ENCODE measurements around the gene IFT122.
"Not testable (repeated sequence)": the region's sequence is repeated elsewhere in the genome, so short reads cannot be mapped to it uniquely, and the experiment has no call there.

Gene IFT122

DNA sequence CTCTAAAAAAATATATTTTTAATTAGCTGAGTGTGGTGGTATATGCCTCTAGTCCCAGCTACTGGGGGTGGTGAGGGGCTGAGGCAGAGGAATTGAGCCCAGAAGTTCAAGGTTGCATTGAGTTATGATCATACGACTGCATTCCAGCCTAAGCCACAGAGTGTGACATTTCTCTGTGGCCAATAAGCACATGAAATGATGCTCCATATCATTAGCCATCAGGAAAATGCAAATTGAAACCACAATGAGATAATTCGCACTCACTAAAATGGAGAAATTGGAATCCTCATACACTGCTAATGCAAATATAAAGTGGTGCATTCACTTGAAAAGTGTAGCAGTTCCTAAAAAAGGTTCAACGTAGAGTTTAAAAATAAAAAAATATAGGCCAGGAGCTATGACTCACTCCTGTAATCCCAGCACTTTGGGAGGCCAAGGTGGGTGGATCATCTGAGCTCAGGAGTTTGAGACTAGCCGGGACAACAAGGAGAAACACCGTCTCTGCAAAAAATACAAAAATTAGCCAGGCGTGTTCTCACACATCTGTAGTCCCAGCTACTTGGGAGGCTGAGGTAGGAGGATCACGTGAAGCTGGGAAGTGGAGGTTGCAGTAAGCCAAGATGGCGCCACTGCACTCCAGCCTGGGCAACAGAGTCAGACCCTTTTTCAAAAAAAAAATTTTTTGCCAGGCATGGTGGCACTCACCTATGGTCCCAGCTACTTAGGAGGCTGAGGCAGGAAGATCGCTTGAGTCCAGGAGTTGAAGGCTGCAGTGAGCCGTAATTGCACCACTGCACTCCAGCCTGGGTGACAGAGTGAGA is 35.2 kb downstream of the IFT122 start:
- no peak for DNase-seq (ENCODE audit: low spot score)

DNA sequence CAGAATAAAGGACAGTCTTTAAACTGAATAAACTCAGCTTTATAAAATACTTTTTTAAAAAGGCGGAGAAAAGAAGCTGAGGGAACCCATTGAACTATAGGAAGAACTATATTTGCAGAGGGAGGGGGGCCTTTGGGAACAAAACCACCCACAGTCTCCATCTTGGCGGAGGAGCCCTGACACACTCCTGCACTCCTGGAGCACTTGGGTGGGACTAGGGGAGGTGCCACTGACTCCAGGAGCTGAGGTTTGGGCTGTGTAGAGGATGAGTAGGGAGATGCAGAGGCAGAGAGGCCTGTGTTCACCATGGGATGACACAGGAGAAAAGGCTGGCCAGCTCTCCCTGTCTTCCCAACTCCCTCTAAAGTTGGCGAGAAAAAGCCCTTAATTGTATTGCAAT is 35.8 kb downstream of the IFT122 start:
- no peak for DNase-seq (ENCODE audit: low spot score)

DNA sequence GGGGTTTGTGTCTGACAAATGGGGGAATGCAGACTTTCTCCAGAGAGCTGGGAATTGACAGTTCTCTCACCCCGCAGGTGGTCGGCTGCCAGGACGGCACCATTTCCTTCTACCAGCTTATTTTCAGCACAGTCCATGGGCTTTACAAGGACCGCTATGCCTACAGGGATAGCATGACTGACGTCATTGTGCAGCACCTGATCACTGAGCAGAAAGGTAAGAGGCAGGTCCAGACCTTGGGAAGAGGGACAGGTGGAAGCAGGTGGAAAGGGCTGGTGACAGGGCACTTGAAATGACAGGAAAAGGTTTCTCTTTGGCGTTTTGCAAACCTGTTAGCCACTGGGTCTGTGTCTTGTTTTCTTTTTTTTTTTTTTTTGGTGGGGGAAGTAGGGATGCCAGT is 36.6 kb downstream of the IFT122 start:
- DNase-seq (ENCODE audit: low spot score) = no peak

DNA sequence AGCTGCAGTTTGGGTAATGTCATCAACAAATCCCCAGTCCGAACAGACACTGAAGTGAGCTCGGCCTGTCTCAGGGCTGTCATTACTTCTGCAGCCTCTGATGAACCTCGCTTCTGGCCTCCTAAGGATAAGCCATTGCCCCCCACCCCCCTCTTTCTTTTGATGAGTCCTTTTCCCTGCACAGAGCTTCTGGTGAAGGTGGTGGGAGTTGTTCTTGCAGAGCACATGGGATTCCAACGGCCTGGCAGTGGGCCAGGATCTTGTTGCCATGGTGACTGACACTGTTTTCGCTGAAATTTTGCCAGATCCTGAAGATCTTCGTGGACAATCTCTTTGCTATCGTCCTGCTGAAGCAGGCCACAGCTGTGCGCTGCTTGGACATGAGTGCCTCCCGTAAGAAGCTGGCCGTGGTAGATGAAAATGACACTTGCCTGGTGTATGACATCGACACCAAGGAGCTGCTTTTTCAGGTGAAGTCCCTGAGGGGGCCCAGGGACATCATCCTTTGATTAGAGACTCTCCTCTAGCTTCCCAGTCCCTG is 41.3 kb downstream of the IFT122 start:
- DNase-seq (ENCODE audit: low spot score) = not testable (repeated sequence)

DNA sequence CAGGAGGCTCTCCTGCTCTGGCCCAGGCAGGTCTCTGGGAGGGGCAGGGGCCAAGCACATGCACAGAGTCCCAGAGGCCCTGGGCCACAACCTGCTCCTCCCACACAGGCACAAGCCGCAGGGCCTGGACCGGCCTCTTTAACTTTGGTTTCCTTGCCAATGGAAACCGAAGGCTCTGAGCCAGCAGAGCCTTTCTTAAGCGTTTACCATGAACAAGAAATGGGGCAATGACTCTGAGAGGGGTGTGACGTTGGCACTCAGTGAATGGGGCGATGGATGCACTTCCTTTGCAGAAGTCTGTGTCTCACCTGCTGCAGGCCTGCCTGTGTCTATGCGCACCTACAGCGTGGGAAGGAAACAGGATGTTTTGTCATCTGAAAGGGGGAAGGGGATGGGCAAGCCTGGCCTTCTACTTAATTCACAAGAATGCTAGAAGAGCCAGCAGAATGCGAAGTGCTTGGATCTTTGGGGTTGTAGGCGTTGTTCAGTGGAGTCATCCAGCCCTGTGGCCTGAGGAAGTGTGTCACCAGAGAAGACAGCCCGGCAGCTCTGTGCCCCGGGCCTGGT is 41.8 kb downstream of the IFT122 start:
- DNase-seq (ENCODE audit: low spot score) = no peak

DNA sequence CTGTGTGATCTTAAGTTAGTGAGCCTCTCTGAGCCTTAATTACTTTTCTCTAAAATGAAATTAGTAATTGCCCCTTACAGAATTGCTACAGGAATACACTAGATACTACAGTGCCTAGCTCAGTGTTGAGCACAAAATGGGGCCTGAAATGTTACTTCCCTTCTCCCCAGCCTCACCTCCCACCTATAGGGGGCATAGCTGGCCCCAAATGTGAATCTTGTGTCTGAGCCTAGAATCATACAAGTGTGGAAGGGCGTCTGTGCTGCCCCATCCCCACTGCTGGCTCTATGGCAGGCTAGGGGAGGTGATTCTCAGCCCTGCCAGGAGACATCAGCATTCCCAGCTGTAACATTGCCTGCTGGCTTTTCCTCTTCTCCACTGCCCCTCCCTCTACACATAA is 42.7 kb downstream of the IFT122 start:
- DNase-seq (ENCODE audit: low spot score) = no peak

DNA sequence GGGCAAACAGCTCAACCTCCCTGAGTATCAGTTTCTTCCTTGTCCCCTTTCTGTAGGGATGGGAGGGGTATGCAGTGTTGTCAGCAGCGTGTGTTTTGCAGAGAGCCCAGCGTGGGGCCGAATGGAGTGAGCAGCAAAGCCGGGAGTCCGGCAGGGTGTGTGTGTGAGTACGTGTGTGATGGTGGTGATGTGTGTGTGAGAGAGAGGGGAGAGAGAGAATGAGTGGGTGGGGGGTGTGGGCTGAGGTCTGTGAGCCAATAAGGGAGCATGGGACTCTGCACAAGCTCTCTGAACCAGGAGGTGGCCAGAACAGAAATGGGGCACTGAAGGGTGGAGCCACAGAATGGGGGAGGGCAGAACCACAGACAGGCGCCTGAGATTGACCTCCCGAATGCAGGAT is 43.8 kb downstream of the IFT122 start:
- DNase-seq (ENCODE audit: low spot score) = no peak

DNA sequence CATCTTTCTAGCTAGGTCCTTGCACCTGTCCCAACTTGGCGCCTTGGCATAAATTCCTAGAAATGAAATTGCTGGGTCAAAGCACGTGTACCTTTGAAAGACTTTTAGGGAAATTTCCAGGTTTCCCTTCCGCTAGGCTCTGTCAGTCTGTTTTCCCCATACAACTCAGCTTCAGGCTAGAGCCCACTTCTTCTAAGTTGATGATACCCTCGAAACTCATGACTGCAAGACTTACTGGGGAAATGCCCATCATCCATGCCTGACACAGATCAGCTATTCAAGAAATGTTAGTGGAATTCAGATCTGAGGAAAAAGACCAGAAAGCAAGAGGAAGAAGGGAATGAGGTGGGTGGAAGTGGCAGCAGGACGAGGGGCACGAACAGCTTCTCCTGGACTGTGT is 45.1 kb downstream of the IFT122 start:
- DNase-seq (ENCODE audit: low spot score) = not testable (repeated sequence)

DNA sequence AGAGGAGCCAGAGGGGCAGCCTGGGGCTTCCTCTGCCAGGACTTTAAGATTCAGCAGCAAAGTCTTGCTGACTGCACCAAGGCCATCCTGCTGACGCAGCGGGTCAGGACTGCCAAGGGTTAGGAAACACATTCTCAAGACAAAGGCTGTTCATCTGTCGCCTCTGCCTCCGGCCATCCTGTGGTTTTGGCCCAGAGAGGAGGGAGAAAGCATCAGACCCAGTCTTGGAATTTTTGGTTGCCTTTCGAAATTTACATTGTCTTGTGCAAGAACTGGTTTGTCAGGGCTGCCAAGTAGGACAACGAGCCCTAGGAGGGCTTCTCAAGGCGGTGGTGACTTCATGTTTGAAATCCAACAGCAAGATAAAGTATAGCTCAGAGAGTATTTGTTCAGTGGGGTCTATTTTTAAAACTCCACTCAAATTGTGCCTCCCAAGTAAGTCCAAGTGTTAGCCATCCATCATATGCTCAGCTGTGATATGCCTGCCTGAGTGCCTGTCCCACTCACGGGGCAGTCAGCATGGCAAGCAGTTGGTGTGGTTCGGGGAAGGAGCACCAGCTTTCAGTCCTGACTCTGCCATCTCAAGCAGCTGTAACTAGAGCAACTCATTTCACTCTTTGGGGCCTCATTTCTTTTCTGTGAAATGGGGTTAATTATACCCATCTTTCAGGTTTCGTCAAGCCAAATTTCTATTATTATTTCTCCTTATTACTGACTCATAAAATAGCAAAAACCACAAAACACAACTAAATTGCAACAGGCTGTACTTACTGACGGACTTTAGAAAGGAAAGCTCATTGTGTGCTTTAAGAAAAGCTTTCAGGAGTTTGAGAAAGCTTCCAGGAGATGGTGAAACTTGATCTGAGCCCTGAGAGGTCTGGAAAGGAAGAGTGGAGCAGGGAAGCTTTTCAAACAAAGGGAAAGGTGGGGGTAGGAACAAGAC is 46.0 kb downstream of the IFT122 start:
- DNase-seq (ENCODE audit: low spot score) = no peak

DNA sequence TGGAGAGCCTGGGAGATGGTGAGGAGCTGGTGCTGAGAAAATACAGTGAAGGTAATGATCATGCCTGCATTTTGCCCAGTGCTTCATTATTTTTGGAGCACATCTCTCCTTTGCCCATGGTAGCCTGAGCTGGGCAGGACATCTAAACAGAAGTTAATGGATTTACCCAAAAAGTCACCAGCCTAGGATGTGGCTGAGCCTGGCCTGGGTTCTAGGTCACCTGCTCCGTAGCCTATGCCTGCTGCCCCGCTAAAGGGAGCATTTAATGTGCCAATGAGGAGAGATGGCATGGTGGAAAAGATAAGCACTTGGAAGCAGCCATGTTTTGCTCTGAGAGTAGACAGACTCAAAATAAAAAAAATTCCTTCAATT is 46.6 kb downstream of the IFT122 start:
- no peak for DNase-seq (ENCODE audit: low spot score)

DNA sequence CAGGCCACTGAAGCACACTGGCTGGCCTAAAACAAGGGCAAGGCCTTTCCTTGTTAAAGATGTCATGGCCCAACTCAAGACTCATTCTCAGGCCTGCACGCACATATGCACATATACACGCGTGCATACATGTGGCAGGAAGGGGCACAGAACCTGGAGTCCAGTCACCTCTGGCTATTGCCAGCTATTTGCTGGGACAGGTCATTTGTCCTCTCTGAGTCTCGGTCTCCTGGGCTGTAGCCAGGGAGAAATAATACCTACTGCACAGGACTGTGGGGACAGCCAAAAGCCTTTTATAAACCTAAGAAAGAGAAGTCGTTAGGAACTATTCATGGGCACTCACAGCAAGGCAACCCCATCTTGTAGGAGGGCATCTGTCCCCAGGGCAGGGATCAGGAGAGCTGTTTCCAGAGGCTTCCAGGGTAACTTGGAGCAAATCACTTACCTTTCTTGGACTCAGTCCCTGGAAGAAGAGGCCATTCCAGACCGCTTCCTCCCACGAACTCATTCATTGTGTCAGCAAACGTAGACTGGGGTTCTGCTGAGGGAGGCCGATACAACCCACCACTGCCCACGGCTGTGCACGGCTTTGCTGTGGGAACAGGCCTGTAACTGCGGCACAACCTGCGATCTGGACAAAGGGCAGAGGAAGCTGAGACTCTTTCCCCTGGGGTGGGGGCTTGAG is 47.3 kb downstream of the IFT122 start:
- DNase-seq (ENCODE audit: low spot score) = no peak

DNA sequence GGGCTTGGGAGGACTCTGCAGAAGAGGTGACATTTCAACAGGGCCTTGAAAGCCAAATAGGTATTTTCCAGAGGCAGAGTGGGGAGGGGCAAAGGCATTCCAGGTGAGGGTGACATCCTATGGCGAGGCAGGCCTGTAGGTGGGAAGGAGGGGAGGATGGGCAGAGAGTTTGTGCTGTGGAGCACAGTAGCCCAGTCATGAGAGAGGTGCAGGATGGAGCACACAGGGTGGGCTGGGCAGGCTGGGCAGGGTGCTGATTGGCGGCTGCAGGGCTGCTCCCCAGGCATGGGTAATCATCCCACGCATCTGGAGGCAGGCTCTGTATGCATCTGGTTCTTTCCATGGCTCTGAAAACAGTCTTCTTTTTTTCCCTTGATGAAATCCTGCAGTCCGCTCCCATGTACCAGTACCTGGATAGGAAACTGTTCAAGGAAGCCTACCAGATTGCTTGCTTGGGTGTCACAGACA is 47.9 kb downstream of the IFT122 start:
- DNase-seq (ENCODE audit: low spot score) = not testable (repeated sequence)

DNA sequence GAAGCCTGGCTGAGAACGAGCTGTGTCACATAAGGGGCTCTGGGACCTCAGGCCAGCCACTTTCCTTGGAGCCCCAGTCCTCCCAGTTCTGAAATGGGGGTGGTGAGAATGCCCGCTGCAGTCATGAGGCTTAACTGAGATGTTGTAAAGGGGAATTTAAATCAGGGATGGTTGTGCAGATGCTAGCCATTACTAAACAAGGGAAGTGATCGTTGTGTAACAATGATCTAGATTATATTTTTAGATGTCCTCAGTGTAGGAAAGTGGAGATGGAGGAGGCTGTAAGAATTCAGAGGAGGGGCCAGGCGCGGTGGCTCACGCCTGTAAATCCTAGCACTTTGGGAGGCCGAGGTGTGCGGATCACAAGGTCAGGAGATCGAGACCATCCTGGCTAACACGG is 49.2 kb downstream of the IFT122 start:
- DNase-seq (ENCODE audit: low spot score) = not testable (repeated sequence)

DNA sequence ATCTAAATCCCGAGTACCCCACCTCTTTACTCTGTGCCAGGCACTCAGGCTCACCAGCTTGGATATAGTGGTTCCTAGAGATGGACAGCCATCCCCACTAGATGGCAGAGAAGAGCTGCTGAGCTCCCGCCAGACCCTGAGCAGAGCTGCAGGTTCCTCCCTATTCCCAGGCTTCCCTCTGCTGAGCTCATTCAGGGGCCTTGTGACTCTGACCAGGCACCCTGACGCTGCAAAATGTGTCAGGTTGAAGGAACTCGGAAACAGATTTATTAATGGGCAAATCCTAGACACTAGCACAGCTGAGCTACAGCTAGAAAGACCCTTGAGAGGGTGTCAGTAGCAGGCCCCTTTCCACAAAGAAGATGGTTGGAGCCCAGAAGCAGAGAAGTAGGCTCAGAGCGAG is 50.2 kb downstream of the IFT122 start:
- peak; percentile 82 for DNase-seq (ENCODE audit: low spot score)

DNA sequence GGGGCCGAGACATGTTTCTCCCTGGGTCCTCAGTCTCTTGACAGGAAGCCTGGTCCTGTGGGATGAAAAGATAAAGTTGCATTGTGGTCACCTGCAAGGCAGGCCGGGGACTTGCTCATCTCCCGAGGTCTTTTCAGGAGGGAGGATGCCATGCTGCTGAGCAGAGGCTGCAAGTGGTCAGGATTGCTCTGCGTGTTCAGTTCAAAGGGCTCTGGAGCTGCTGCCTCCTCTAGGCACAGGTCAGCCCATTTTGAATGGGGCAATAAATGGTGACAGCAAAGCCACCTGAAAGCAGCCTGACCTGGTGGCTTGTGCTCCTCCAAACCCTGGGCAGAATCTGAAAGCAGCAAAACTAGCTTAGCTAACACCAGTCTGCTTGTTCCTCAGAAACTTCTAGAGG is 51.1 kb downstream of the IFT122 start:
- not testable (repeated sequence) for DNase-seq (ENCODE audit: low spot score)

DNA sequence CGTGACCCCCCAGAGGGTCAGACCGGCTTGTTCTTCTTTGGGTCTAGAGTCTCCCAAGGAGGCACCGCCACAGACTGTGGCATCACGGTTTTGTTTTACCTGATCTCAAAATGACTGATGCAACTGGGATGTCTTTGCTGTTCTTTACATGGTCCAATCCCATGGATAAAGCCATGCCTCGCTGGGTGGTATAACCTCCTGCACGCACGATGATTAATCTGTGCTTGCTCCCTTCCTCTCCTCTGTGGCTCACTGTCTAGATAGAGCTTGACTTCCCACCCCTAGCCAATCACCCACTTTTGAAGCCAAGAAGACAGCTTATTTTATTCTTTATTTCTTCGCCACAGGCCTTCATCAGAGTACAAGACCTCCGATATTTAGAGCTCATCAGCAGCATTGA is 51.8 kb downstream of the IFT122 start:
- no peak for DNase-seq (ENCODE audit: low spot score)

DNA sequence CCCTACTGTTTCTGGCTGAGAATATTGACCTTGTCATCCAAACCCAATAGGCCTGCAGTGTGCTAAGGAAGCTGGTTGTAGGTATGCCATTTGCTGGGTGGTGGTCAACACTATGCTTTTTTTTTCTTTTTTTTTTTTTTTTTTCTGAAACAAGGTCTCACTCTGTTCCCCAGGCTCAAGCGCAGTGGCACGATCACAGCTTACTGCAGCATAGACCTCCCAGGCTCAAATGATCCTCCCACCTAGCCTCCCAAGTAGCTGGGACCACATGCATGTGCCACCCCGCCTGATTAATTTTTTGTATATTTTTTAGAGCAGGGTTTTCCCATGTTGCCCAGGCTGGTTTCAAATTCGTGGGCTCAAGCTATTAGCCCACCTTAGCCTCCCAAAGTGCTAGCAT is 52.7 kb downstream of the IFT122 start:
- DNase-seq (ENCODE audit: low spot score) = no peak

DNA sequence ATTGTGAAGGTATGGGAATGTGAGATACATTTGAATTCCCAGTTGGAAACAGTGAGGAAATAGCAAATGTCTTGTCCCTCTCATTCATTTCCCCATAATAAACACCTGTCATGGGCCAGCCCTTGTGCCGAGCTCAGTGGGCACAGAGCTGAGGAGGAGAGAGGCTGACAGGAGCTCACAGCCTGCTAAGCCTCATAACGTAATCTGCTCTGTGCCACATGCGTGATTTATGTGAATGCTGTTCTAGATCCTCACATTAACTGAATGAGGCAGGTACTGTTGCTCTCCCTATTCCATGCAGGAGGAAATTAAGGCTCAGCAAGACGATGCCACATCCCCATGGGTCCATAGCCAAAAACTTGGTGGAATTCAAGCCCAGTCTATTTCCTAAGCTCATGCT is 53.2 kb downstream of the IFT122 start:
- no peak for DNase-seq (ENCODE audit: low spot score)

DNA sequence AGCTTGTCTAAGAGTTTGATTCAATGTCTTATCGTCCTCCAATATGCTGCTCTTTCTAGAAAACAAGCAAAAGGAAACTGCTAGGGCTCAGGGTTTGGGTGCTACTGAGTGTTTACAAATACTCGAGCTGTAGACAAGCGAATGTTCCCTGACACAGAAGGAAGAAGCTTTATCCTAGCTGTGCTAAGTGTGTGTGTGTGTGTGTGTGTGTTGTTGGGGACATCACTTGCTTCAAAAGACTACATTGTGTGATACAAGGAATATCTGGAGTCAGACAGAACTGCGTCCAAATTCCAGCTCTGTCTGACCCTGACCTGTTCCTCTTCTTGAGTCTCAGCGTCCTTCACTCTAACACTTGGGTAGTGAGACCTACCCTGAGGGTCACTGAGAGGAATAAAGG is 54.5 kb downstream of the IFT122 start:
- DNase-seq (ENCODE audit: low spot score) = not testable (repeated sequence)

DNA sequence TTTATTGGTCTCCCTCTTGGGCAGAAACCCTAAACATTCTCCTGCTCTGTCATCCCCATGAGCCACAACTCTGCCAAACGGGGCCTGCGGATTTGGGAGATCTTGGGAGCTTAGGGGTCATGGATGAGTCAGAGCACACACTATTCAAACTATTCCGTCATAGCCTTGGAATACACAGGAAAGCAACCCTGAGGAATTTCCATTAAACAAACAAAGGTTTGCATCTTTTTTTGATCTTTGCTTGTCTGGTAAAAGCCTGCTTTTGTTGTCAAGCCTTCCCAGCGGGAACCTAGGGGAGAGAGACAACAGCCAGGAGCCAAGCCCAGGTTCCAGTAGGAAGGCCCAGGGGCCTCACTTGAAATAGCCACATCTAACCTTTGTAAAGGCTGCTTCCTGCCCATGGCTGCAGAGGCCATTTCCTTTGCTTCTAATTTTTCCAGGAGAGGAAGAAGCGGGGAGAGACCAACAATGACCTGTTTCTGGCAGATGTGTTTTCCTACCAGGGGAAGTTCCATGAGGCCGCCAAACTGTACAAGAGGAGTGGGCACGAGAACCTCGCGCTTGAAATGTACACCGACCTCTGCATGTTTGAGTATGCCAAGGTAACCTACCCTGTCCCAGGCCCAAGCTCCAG is 55.1 kb downstream of the IFT122 start:
- peak; percentile 72 for DNase-seq (ENCODE audit: low spot score)

DNA sequence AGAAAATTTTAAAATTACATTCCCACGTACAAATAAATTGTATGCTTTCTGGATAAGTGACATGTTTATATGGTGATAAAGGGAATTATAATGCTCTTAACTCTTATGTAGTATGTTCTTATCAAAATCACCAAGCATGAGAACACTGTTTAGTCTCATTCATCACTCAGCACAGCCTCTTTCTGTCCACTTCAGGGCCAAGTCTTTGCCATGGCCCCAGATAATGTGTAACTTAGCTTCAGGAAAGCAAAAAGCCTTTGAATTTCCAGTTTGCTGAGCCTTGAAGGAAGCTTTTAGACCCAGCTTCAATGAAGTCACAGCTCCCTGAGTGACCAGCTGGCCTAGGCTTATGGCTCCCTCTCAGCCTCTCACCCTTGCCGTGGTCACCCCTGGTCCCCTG is 57.9 kb downstream of the IFT122 start:
- DNase-seq (ENCODE audit: low spot score) = not testable (repeated sequence)

All from SW480 (cell line).